ENCODE measurements around the gene NPNT.

The NPNT gene

GRCh38 chr4:105912633-105913032 is 17.4 kb downstream of the NPNT start:
- no peak for DNase-seq (ENCODE audit: low read depth in 2 of 2)

GRCh38 chr4:105917171-105917685 is 22.0 kb downstream of the NPNT start:
- no peak for DNase-seq (ENCODE audit: low read depth in 2 of 2)

- DNase-seq (ENCODE audit: low read depth in 2 of 2) = no peak
Measured at GRCh38 chr4:105921301-105921700, 26.0 kb downstream of the NPNT start.

- no peak for DNase-seq (ENCODE audit: low read depth in 2 of 2)
Measured at GRCh38 chr4:105923497-105924238, 28.4 kb downstream of the NPNT start.

GRCh38 chr4:105924341-105924740 is 29.1 kb downstream of the NPNT start:
- DNase-seq (ENCODE audit: low read depth in 2 of 2) = no peak

GRCh38 chr4:105930698-105931097 is 35.4 kb downstream of the NPNT start:
- no peak for DNase-seq (ENCODE audit: low read depth in 2 of 2)

- no peak for DNase-seq (ENCODE audit: low read depth in 2 of 2)
Measured at GRCh38 chr4:105933083-105933482, 37.8 kb downstream of the NPNT start.

GRCh38 chr4:105934386-105934785 is 39.1 kb downstream of the NPNT start:
- DNase-seq (ENCODE audit: low read depth in 2 of 2) = no peak

- no peak for DNase-seq (ENCODE audit: low read depth in 2 of 2)
Measured at GRCh38 chr4:105936901-105937300, 41.6 kb downstream of the NPNT start.

GRCh38 chr4:105937759-105938158 is 42.5 kb downstream of the NPNT start:
- DNase-seq (ENCODE audit: low read depth in 2 of 2) = no peak

GRCh38 chr4:105943234-105943633 is 48.0 kb downstream of the NPNT start:
- no peak for DNase-seq (ENCODE audit: low read depth in 2 of 2)

- DNase-seq (ENCODE audit: low read depth in 2 of 2) = no peak
Measured at GRCh38 chr4:105944540-105944939, 49.3 kb downstream of the NPNT start.

GRCh38 chr4:105946771-105947170 is 51.5 kb downstream of the NPNT start:
- no peak for DNase-seq (ENCODE audit: low read depth in 2 of 2)

- no peak for DNase-seq (ENCODE audit: low read depth in 2 of 2)
Measured at GRCh38 chr4:105950701-105951100, 55.4 kb downstream of the NPNT start.

GRCh38 chr4:105951198-105951597 is 55.9 kb downstream of the NPNT start:
- DNase-seq (ENCODE audit: low read depth in 2 of 2) = no peak

GRCh38 chr4:105952591-105952990 is 57.3 kb downstream of the NPNT start:
- DNase-seq (ENCODE audit: low read depth in 2 of 2) = no peak

GRCh38 chr4:105956569-105956968 is 61.3 kb downstream of the NPNT start:
- no peak for DNase-seq (ENCODE audit: low read depth in 2 of 2)

GRCh38 chr4:105957680-105958079 is 62.4 kb downstream of the NPNT start:
- DNase-seq (ENCODE audit: low read depth in 2 of 2) = no peak

- DNase-seq (ENCODE audit: low read depth in 2 of 2) = no peak
Measured at GRCh38 chr4:105963461-105964400, 68.5 kb downstream of the NPNT start.

GRCh38 chr4:105965183-105965800 is 70.0 kb downstream of the NPNT start:
- DNase-seq (ENCODE audit: low read depth in 2 of 2) = no peak

- DNase-seq (ENCODE audit: low read depth in 2 of 2) = no peak
Measured at GRCh38 chr4:105966051-105966450, 70.8 kb downstream of the NPNT start.

- DNase-seq (ENCODE audit: low read depth in 2 of 2) = no peak
Measured at GRCh38 chr4:105967058-105967658, 71.9 kb downstream of the NPNT start.

All from stimulated activated CD8-positive, alpha-beta memory T cell treated with anti-CD3 and anti-CD28 coated beads, Interleukin-15, amount 100 ng/mL, for 4 hours (primary cell).